ENCODE results near the gene PIGC. TPM values are rescaled to one million over a fixed set of nuclear protein-coding genes. Genes with fewer than 3 reads are reported as not detected.

The PIGC gene
- total RNA-seq, 1 donor from 2014 or later: 20.7 TPM

Other genes with a start within 250 kb of the PIGC start
- not detected in 2 replicates for gene C1orf105, start 23.4 kb downstream of the PIGC start, total RNA-seq
- 28.2 and 33.3 TPM in 2 replicates for gene SUCO, start 89.1 kb upstream of the PIGC start, total RNA-seq
- gene FASLG, start 215.0 kb upstream of the PIGC start, total RNA-seq: 22.5 and 23.7 TPM in 2 replicates